DMS153 treated with DMSO at 0.1 percent for 48 hours (cell line): ENCODE measurements around the gene VPS4A.

Experiments
- DNase-seq: peaks from one replicate; lab custom pipeline; 2025; ENCODE audit not compliant: unreplicated experiment; lab: John Stamatoyannopoulos, UW

Gene VPS4A

DNA sequence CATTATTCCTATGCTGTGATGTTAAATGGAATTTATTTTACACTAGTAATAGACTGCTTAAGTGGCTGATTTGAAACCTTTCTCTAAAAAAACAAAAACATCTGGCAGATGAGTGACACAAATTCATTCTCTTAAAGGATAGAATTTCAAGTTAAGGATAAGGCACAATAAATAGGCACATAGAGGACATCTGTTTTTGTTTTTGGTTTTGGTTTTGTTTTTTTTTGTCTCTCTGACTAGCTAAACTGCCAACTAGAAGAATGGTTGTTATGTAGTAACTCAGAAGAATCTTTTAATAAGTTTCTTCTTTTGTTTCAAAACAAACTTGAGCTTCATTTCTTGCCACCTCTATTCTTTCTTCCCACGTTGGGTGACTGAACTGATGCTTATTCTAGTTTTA, 5.1 kb upstream of the VPS4A start:
- no peak for DNase-seq

DNA sequence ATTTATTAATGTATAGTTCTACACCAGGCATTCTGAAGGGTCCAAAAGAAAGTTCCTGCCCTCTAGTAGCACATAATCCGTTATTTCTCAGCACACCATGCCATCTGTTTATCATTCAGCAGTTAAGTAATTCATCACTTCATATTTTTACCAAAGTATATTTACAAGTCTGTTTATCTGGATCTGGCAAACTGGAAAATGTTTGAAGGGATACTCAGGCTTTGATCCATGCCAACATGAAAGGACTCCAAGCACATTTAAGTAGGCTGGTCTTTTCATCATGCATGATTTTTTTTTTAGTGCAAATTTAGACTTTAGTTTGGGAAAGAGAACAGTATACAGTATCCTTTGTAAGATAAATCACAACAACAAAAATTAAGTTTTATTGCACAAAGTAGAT, 4.1 kb upstream of the VPS4A start:
- DNase-seq: no peak

DNA sequence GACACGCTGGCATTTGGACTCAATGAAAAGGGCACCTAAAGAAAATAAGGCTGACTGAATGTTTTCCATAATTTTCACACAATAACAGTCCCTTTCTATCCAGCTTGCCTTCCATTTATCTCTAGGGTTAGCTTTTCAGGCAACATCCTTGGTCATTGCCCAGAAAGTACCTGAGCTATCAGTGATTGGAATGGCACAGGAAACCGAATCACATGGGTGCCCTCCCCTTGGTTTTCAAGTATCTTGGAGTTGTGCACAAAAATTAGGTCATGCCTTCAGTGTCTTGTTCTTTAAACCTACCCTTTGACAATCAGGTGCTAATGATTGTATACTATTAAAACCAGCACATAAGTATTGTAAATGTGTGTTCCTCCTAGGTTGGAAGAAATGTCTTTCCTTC, 3.3 kb upstream of the VPS4A start:
- DNase-seq: no peak

DNA sequence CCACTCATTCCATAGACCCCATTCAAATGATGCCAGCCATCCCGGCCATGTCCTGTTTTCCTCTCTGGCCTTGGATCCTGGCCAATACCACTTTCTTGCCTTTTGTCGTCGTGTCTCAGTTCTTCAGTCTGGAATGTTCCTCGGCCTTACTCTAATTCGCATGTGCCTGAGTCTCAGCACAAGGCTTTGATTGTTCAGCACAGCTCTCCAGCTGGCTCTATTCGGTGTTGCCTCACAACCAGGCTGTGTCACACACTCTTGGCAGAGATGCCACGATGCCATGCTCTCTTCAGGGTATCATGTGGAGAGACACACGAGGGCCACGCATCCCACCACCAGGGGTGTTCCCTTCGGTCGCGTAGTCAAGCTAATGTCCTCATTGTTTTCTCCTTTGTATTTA, 1.8 kb upstream of the VPS4A start:
- DNase-seq: no peak

DNA sequence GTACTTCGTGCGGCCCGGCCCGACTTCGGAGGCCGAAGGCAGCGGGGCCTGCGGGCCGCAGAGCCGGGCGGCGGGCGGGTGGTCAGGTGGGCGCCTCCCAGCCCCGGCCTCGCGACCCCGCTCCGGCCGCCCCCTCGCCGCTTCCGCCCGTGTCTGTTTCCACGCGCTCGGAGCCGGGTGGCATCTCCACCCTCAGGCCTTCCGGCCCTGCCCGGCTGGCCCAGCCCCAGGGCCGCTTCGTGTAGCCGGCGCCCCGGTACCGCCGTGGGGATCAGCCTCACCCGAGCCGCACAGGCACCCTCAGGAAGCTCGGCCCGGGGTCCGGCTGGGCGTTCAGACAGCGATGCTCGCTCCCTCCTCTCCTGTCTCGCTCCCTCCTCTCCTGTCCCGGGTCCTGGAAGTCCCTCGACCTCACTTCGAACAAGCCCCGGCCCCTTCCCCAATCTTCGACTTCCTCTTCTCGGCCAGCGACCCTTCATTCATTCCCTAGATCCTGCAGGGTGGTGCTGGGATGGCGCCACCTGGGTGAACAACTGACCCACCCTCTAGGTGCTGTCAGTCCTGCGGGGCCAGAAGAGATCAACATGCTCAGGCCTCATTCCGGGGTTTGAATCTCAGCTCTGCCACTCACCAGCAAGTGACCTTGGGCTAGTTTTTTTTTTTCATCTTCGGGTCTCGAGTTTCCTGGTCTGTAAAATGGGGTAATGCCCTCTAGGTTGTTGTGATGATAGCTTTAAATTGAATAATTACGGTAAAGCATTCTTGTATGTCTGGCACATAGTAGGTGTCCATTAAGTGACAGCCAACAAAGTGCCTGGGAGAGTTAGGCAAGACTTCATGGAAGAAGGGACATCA, 610 bp downstream of the VPS4A start:
- no peak for DNase-seq

DNA sequence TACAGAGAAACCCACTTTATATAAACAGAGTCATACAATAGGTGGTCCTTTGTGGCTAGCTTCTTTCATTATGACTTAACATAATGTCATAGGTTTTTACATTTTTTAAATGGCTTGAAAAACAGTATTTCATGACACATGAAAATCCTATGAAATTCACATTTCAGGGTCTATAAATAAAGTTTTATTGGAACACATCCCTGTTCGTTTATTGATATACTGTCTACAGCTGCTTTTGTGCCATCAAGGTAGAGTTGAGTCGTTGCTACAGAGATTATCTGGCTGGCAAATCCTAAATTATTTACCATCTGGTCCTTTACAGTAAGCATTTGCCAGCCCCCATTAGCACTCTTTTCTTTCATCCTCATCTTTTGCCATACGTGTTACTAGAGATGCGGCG, 2.3 kb downstream of the VPS4A start:
- DNase-seq: no peak

DNA sequence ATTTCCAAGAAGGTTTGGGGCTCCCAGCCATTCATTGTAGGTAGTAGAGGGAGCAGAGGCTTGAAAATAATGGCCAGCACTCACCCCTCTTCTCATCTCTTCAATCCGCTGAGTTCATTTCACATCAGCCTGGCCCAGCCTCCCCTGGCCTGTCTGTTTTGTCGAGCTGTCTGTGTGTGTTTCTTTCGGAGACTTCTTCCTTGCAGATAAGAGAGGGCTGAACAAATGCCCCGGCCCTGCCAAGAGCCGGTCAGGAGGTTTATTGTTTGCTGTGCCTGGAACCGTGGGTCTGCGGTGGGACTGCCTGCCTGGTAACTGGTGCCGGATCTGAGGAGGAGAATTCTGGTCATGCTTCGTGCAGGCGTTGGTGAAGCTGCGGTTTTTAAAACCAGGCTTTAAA, 3.4 kb downstream of the VPS4A start:
- DNase-seq: no peak

DNA sequence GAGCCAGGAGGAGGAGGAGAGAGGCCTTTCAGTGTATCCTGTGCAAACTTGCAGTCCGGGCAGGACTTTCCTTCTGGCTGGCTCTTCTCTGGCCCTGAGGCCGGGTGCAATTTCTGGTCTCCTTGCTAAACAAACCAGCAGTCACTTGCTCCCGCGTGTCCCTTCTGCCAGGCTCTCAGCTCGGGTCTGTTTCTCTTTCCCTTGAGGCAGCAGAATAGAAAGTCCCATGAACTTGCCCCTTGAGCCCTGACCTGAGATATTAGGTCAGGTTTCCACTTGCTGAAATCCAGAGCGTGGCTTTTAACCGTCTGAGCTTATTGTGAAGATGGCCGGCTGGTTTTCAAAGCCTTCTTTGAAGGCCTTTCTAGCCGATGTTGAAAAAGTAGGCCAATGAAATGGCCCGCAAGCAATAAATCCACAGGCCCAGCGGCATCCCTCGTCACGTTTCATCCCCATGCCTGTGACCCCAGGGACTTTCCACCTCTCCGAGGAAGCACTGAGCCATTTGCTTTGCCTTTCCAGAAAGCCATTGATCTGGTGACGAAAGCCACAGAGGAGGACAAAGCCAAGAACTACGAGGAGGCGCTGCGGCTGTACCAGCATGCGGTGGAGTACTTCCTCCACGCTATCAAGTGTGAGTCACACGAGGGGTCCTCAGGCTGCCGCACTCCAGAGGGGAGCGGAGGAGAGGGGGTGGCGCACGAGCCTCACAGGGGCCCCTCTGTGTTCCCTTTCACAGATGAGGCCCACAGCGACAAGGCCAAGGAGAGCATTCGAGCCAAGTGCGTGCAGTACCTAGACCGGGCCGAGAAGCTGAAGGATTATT, 4.5 kb downstream of the VPS4A start:
- no peak for DNase-seq

DNA sequence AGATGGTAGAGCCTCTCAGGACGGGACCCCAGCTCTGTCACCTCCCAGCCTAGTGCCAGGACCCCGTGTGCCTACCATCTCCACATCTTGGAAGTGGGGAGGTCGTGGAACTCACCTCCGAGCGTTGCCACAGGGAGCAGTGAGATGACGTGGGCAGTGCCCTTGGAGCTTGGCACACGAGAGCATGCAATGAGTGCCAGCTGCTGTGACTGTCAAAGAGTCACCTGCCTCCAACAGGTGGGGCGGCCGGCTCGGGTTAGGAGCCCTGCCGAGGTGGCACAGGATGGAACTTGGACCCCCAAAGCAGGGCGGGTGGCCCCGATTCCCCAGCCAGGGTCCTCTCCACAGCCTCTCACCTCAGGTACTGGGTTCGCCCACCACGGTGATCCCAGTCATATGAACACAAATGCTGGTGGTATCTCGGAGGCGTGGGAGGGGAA, 5.5 kb downstream of the VPS4A start:
- no peak for DNase-seq

DNA sequence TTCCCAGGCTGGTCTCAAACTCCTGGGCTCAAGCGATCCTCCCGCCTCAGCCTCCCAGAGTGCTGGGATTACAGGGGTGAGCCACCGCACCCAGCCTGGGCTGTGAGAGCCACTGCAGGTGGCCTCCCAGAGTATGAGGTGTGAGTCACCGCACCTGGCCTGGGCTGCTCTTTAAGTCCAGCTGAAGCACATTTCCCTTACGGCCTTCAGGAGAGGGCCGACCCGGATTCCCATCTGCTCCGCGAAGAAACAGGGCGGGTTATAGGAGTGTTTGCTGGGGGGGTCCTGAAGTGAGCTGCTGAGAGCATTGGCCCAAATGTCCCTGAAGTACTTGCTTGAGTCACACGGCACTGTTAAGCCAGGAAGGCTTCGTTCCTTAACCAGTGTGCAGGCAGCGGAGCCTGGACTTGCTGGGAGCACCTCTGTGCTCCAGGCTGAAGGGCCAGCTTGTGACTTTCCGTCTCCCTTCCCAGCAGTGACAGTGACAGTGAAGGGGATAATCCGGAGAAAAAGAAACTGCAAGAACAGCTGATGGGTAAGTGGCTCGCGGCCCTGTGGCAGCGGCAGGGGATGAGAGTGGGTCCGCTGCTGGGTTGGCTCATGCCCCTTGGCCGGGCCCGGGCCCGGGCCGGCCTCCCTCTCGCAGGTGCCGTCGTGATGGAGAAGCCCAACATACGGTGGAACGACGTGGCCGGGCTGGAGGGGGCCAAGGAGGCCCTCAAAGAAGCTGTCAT, 7.2 kb downstream of the VPS4A start:
- DNase-seq: no peak

DNA sequence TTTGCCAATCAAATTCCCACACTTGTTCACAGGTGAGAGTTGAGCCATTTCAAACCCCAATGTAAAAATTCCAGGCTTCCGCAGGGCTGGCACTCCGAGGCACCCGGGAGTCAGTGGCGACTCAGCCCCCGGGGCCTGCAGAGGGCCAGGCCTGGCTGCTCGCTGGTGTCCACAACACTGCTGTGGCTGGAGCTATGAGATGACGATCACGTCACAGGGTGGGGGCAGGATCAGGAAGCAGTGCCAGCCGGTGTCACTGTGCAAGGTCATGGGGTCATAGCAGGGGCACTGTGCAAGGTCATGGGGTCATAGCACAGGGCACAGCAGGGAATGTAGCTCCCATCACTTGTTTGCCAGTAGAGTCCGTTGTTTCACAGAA, 7.8 kb downstream of the VPS4A start:
- no peak for DNase-seq

DNA sequence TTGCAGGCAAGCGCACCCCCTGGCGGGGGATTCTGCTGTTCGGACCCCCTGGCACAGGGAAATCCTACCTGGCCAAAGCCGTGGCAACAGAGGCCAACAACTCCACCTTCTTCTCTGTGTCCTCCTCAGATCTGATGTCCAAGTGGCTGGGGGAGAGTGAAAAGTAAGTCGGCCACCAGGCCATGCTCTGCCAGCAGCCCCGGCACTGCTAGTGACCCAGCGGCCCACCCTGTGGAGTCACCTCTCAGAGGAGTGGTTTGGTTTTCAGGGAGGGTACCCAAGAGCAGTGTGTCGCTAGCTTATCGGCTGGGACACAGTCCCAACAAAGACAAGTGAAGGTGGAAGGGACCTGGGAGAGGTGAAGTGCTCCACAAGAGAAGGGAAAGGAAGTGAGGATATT, 8.2 kb downstream of the VPS4A start:
- DNase-seq: no peak

DNA sequence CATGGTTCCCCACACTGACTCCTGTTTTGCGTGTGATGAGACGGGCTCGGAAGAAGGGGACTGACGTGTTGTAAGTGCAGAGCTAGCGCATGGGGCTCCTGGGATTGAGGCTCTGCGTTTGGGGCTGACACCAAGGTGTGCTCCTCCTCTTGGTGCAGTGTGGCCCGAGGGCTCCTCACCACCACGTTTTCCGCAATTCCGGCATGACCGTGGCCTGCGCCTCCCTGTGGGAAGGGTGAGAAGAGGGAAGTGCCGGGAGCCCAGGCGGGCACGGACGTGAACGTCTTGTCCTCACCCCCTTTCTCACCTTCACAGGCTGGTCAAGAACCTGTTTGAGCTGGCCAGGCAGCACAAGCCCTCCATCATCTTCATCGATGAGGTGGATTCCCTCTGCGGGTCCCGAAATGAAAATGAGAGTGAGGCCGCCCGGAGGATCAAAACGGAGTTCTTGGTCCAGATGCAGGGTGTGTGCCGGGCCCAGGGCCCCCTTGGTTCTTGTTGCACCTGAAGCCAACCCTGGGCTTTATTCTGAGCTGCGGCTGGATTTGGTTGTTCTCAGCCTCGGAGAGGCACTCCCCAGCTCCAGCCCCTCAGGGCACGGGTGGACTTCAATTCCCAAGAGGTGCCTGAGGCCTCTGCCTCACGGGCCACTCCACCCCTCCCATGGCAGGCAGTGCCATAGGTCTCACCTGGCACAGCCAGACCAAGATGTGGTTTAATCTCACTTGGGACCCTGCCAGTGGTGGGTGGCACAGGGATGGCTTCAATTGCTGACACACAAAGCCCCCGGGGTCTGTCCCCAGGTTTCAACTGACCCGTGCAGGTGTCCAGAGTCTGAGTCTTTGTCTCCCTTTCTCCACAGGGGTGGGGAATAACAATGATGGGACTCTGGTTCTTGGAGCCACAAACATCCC, 8.9 kb downstream of the VPS4A start:
- no peak for DNase-seq

DNA sequence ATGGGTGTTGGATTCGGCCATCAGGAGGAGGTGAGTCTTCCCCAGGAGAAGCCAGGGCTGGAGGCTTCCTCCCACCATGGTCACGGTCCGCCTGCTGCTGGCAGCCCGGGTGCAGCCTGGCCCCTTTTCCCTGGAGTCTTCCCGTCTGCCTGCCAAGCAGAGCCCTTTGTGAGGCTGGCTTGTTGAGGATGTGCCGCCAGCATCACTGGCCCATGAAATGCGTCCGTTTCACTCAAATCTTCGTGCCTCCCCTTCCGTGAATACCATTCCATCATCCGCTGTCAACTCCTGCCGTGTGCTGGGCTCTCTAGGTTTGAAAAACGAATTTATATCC, 9.6 kb downstream of the VPS4A start:
- no peak for DNase-seq

DNA sequence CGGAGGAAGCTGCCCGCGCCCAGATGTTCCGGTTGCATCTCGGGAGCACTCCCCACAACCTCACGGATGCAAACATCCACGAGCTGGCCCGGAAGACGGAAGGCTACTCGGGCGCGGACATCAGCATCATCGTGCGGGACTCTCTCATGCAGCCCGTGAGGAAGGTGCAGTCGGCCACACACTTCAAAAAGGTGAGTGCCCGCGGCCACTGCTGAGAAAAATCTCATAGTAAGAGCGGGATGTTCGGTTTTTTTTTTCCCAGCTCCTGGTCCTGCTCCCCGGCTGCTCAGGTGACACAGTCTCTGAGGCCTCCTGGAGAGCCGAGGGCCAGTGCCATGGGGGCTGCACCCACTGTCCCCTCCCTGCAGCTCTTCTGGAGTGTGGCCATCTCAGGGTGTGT, 9.9 kb downstream of the VPS4A start:
- DNase-seq: no peak

DNA sequence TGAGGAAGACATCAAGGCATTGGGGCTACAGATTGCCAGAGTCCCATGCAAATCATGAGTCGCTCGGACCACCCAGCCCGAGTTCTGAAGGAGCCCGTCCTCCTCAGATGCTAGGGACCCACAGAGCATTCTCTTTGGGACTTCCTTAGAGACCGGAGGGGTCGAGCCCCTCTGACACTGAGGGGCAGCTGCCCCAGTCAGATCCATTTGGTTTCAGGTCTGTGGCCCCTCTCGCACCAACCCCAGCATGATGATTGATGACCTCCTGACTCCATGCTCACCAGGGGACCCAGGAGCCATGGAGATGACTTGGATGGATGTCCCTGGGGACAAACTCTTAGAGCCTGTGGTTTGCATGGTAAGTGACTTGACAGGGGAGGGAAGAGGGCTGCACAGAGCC, 11.2 kb downstream of the VPS4A start:
- no peak for DNase-seq

DNA sequence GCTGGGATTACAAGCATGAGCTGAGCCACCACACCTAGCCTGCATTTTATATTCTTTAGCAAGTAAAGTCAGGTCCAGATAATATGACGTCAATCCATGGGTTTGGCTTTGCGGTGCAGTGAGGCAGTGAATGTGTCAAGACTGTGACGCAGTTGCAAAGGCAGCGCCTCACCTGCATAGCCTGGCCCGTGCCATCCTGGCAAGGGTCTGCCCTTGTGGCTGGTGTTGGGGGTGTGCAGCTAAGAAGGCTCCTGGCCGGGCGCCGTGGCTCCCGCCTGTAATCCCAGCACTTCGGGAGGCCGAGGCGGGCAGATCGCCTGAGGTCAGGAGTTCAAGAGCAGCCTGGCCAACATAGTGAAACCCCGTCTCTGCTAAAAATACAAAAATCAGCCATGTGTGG, 12.3 kb downstream of the VPS4A start:
- no peak for DNase-seq

DNA sequence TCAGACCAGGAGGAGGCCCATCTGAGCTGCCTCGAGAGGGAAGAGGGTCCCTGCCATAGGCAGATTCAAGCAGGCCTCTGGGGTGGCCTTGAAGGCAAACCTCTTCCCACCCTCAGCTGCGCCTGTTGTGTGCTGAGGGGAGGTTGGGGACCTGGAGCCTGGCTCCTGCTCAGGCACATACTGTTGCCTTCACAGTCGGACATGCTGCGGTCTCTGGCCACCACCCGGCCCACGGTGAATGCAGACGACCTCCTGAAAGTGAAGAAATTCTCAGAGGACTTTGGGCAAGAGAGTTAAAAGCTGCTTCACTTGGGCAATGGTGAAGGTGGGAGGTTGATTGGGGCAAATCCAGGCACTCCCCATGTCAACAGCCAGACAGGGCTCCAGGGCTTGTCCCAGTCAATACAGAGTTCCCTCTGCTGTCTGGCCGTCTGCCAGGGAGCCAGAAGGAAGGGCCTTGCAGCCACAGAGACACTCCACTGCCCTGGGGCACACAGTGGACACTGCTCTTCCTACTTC, 12.9 kb downstream of the VPS4A start:
- DNase-seq: no peak

DNA sequence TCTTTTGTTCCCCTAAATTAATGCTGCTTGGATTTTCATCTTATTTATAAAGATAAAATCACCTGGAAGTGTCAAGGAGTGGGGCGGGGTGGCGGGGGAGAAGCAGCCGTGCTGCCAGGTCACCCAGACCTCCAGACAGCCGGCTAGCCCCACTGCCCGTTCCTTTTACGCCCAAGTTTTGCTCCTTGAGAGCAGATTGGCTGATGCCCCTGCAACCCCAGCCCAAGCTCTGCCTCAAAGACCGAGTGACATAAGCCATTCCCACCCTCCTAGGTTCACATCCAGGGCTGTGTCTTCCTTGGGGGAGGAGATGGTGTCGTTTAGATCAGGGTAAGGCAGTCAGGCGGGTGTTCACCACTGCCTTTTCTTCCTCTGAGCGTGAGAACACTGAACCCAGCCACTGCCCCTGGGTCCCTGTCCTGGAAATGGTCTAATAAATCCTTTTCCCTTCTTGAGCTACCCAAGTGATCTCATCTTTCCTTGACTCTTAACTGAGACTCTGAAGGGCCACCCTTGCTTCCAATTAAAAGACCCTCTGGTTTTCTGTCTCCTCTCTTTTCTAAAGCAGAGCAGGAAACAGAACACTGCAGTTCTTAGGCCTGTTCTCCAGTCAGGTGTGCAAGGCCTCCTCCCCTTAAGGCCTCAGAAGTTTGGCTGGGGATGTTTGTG, 13.6 kb downstream of the VPS4A start:
- no peak for DNase-seq

DNA sequence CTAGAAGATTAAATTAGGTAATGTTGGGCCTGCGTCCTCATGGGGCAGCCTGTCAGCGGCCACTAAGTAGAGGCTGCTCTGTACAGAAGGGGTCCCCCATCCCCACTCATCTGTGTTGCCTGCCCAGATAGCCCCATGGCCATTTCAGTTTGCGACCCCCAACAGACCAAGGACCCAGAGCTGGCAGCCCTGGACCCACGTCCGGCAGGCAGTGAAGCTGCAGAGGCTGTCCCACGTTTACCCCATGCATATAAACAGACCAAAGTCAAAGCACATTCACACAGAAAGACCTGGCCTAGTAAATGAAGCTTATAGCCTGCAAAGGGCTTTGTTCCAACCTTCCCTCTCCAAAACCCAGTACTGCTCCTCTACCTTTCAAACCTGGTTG, 14.6 kb downstream of the VPS4A start:
- no peak for DNase-seq
